Fibroblast of lung (primary cell): Measurements from ENCODE around the gene STPG3. TPM values are rescaled to one million over a fixed set of nuclear protein-coding genes. Genes with fewer than 3 reads are reported as not detected.

Experiments used
- polyA plus RNA-seq, 2 donors: library from polyadenylated mRNA; depleted of rRNA in 1 of 2; stranded (reverse) in 1 of 2; unstranded in 1 of 2; fragments of >200 nt; gene quantifications; 2 replicates each; pipeline ENCODE4 v1.2.1, GENCODE V29; 2011 to 2012; ENCODE audit warnings: missing spikeins in 1 of 2
- total RNA-seq: library from RNA; depleted of rRNA; stranded (reverse); fragments of >200 nt; gene quantifications from 2 replicates; pipeline ENCODE4 v1.2.1, GENCODE V29; 2014

The STPG3 gene
- total and polyA plus RNA-seq, 2 donors (not counting 1 experiment from before 2014, with no cell fraction given) = not detected

Other genes starting within 250 kb of the STPG3 start
- gene ABCA2, start 223.0 kb upstream of the STPG3 start, total RNA-seq = 13.9 and 21.8 TPM in 2 replicates
- 8.5 and 13.4 TPM in 2 replicates for gene ABCA2, start 223.0 kb upstream of the STPG3 start, polyA plus RNA-seq
- not detected in 2 replicates for gene FUT7, start 219.2 kb upstream of the STPG3 start, total RNA-seq
- not detected in 2 replicates for gene FUT7, start 219.2 kb upstream of the STPG3 start, polyA plus RNA-seq
- gene NPDC1, start 205.1 kb upstream of the STPG3 start, total RNA-seq = 10.5 and 15.7 TPM in 2 replicates
- gene NPDC1, start 205.1 kb upstream of the STPG3 start, polyA plus RNA-seq = 9.0 and 12.1 TPM in 2 replicates
- under 0.01 TPM in 2 replicates for gene ENTPD2, start 197.2 kb upstream of the STPG3 start, total RNA-seq
- gene ENTPD2, start 197.2 kb upstream of the STPG3 start, polyA plus RNA-seq = not detected in 2 replicates
- 0.26 and 2.8 TPM in 2 replicates for gene SAPCD2, start 180.7 kb upstream of the STPG3 start, total RNA-seq
- 0.85 and 2.7 TPM in 2 replicates for gene SAPCD2, start 180.7 kb upstream of the STPG3 start, polyA plus RNA-seq
- gene UAP1L1, start 173.8 kb upstream of the STPG3 start, total RNA-seq = 15.7 and 21.1 TPM in 2 replicates
- gene UAP1L1, start 173.8 kb upstream of the STPG3 start, polyA plus RNA-seq = 16.4 and 17.9 TPM in 2 replicates
- 63.2 and 96.6 TPM in 2 replicates for gene MAN1B1, start 164.3 kb upstream of the STPG3 start, total RNA-seq
- 43.0 and 45.5 TPM in 2 replicates for gene MAN1B1, start 164.3 kb upstream of the STPG3 start, polyA plus RNA-seq
- 93.0 and 126 TPM in 2 replicates for gene DPP7, start 136.6 kb upstream of the STPG3 start, total RNA-seq
- gene DPP7, start 136.6 kb upstream of the STPG3 start, polyA plus RNA-seq = 28.6 and 44.3 TPM in 2 replicates
- under 0.01 TPM in 1 of 2 replicates, not detected in the other for gene GRIN1, start 112.1 kb upstream of the STPG3 start, total RNA-seq
- 0.06 and 0.08 TPM in 2 replicates for gene GRIN1, start 112.1 kb upstream of the STPG3 start, polyA plus RNA-seq
- not detected in 2 replicates for gene LRRC26, start 81.2 kb upstream of the STPG3 start, total RNA-seq
- not detected in 2 replicates for gene LRRC26, start 81.2 kb upstream of the STPG3 start, polyA plus RNA-seq
- gene TMEM210, start 79.2 kb upstream of the STPG3 start, total RNA-seq = not detected in 2 replicates
- not detected in 2 replicates for gene TMEM210, start 79.2 kb upstream of the STPG3 start, polyA plus RNA-seq
- gene ANAPC2, start 62.7 kb upstream of the STPG3 start, total RNA-seq = 15.9 and 18.0 TPM in 2 replicates
- 9.1 and 12.3 TPM in 2 replicates for gene ANAPC2, start 62.7 kb upstream of the STPG3 start, polyA plus RNA-seq
- 56.3 and 58.3 TPM in 2 replicates for gene SSNA1, start 62.6 kb upstream of the STPG3 start, total RNA-seq
- gene SSNA1, start 62.6 kb upstream of the STPG3 start, polyA plus RNA-seq = 37.7 and 51.2 TPM in 2 replicates
- 5.1 and 5.8 TPM in 2 replicates for gene TPRN, start 50.5 kb upstream of the STPG3 start, total RNA-seq
- gene TPRN, start 50.5 kb upstream of the STPG3 start, polyA plus RNA-seq = 1.6 and 2.3 TPM in 2 replicates
- gene TMEM203, start 45.6 kb upstream of the STPG3 start, total RNA-seq = 36.2 and 36.3 TPM in 2 replicates
- 38.6 and 44.9 TPM in 2 replicates for gene TMEM203, start 45.6 kb upstream of the STPG3 start, polyA plus RNA-seq
- gene NDOR1, start 45.6 kb upstream of the STPG3 start, total RNA-seq = 2.6 and 3.1 TPM in 2 replicates
- gene NDOR1, start 45.6 kb upstream of the STPG3 start, polyA plus RNA-seq = 2.4 and 5.6 TPM in 2 replicates
- 0.26 and 0.33 TPM in 2 replicates for gene RNF208, start 29.0 kb upstream of the STPG3 start, total RNA-seq
- 0.14 and 0.34 TPM in 2 replicates for gene RNF208, start 29.0 kb upstream of the STPG3 start, polyA plus RNA-seq
- 0.51 and 0.66 TPM in 2 replicates for gene CYSRT1, start 26.1 kb upstream of the STPG3 start, total RNA-seq
- 0.19 and 0.25 TPM in 2 replicates for gene CYSRT1, start 26.1 kb upstream of the STPG3 start, polyA plus RNA-seq
- under 0.01 TPM in 1 of 2 replicates, not detected in the other for gene RNF224, start 23.8 kb upstream of the STPG3 start, total RNA-seq
- gene RNF224, start 23.8 kb upstream of the STPG3 start, polyA plus RNA-seq = not detected in 2 replicates
- gene SLC34A3, start 20.4 kb upstream of the STPG3 start, total RNA-seq = not detected in 2 replicates
- not detected in 2 replicates for gene SLC34A3, start 20.4 kb upstream of the STPG3 start, polyA plus RNA-seq
- gene TUBB4B, start 10.0 kb upstream of the STPG3 start, total RNA-seq = 106 and 111 TPM in 2 replicates
- gene TUBB4B, start 10.0 kb upstream of the STPG3 start, polyA plus RNA-seq = 332 and 663 TPM in 2 replicates
- gene NELFB, start 4.0 kb downstream of the STPG3 start, total RNA-seq = 40.6 and 50.0 TPM in 2 replicates
- 23.5 and 32.7 TPM in 2 replicates for gene NELFB, start 4.0 kb downstream of the STPG3 start, polyA plus RNA-seq
- gene TOR4A, start 26.4 kb downstream of the STPG3 start, total RNA-seq = 12.6 and 22.1 TPM in 2 replicates
- gene TOR4A, start 26.4 kb downstream of the STPG3 start, polyA plus RNA-seq = 3.3 and 11.3 TPM in 2 replicates
- gene NRARP, start 51.0 kb downstream of the STPG3 start, total RNA-seq = under 0.01 TPM in 1 of 2 replicates, not detected in the other
- 0.07 TPM in 2 replicates for gene NRARP, start 51.0 kb downstream of the STPG3 start, polyA plus RNA-seq
- gene EXD3, start 171.9 kb downstream of the STPG3 start, total RNA-seq = 7.4 and 13.0 TPM in 2 replicates
- gene EXD3, start 171.9 kb downstream of the STPG3 start, polyA plus RNA-seq = 1.7 and 2.6 TPM in 2 replicates
- gene NOXA1, start 172.1 kb downstream of the STPG3 start, total RNA-seq = 0.66 and 0.77 TPM in 2 replicates
- 0.08 TPM in 1 of 2 replicates, not detected in the other for gene NOXA1, start 172.1 kb downstream of the STPG3 start, polyA plus RNA-seq
- gene ENTPD8, start 190.1 kb downstream of the STPG3 start, total RNA-seq = under 0.01 TPM in 1 of 2 replicates, not detected in the other
- not detected in 2 replicates for gene ENTPD8, start 190.1 kb downstream of the STPG3 start, polyA plus RNA-seq
- gene NSMF, start 208.0 kb downstream of the STPG3 start, total RNA-seq = 10.8 and 13.4 TPM in 2 replicates
- gene NSMF, start 208.0 kb downstream of the STPG3 start, polyA plus RNA-seq = 15.0 and 22.8 TPM in 2 replicates